Endothelial cell of umbilical vein (primary cell): Measurements from ENCODE around the gene ATP8A1. TPM values are rescaled to one million over a fixed set of nuclear protein-coding genes. Genes with fewer than 3 reads are reported as not detected.

ENCODE experiments used
- BruUV-seq: library from RNA; stranded (reverse); fragments of 400-500 nt; replicated peaks from 2 replicates; lab custom pipeline; 2021; lab: Mats Ljungman, UMichigan
- CTCF ChIA-PET: fragments of 300-600, 350-600 bp; sonication (Branson Sonifier 250); formaldehyde crosslinking; loops from one replicate; lab custom pipeline; 2021; ENCODE audit warnings: antibody characterized with exemption, inconsistent platforms; lab: Charles Lee
- POLR2A ChIA-PET: fragments of 300-600, 350-600 bp; sonication (Branson Sonifier 250); formaldehyde crosslinking; loops from one replicate; lab custom pipeline; 2021; ENCODE audit warnings: antibody characterized with exemption, inconsistent platforms; lab: Charles Lee
- DNase-seq: peaks from one replicate; pipeline ENCODE4 v3.0.0-alpha.2; 2011; ENCODE audit warnings: low read depth, low spot score
- FAIRE-seq: peaks from 2 replicates; lab custom pipeline; 2011; peaks lifted over from hg19 to GRCh38; lab: Jason Lieb, UNC
- H2AFZ ChIP-seq: 2 replicates; pipeline ENCODE4 v1.6.0; 2012; ENCODE audit warnings: low read depth, low read length, control low read depth, inconsistent platforms
- H3K27ac ChIP-seq: 2 replicates; pipeline ENCODE4 v1.5.1; 2011; ENCODE audit warnings: low read depth, mild to moderate bottlenecking, control low read depth, low read length, moderate library complexity; ENCODE audit not compliant: insufficient read depth
- H3K27me3 ChIP-seq, 2 experiments: 2 replicates each; pipeline versions ENCODE4 v1.6.0 to v1.6.1; 2011; ENCODE audit warnings: low read length in 2 of 2, mixed read lengths in 1 of 2; ENCODE audit not compliant: control insufficient read depth in 2 of 2, insufficient read depth in 2 of 2
- H3K36me3 ChIP-seq, 2 experiments: 2 replicates in 1 of 2; 3 replicates in 1 of 2; pipeline ENCODE4 v1.5.1; 2011; ENCODE audit warnings: low read length in 2 of 2, mild to moderate bottlenecking in 1 of 2, moderate library complexity in 1 of 2; ENCODE audit not compliant: control insufficient read depth in 2 of 2, insufficient read depth in 2 of 2; ENCODE audit errors: extremely low read depth in 1 of 2
- H3K4me1 ChIP-seq: 3 replicates; pipeline ENCODE4 v1.5.1; 2011; ENCODE audit warnings: mild to moderate bottlenecking, low read length; ENCODE audit not compliant: control insufficient read depth, insufficient read depth; ENCODE audit errors: extremely low read depth
- H3K4me2 ChIP-seq: 2 replicates; pipeline ENCODE4 v1.6.1; 2011; ENCODE audit warnings: low read length, control low read depth, mixed read lengths; ENCODE audit not compliant: insufficient read depth
- H3K4me3 ChIP-seq, 3 experiments: fragments of 200-600 bp in 1 of 3; sonication (generic), shearing (Covaris generic) in 1 of 3; replicated peaks in 1 of 3; 2 replicates each; pipeline ENCODE4 v1.5.1; 2011 to 2016; ENCODE audit warnings: control low read depth in 3 of 3, low read length in 3 of 3, mild to moderate bottlenecking in 2 of 3, inconsistent platforms in 1 of 3, low read depth in 1 of 3, moderate library complexity in 1 of 3; ENCODE audit not compliant: insufficient read depth in 1 of 3
- H3K79me2 ChIP-seq: 2 replicates; pipeline ENCODE4 v1.6.0; 2012; ENCODE audit warnings: low read length, inconsistent platforms; ENCODE audit not compliant: control insufficient read depth, insufficient read depth
- H3K9ac ChIP-seq: replicated peaks from 2 replicates; pipeline ENCODE3; 2011; ENCODE audit warnings: low read length, control low read depth; ENCODE audit not compliant: insufficient read depth; ENCODE audit errors: extremely low read depth
- H3K9me1 ChIP-seq: replicated peaks from 3 replicates; pipeline ENCODE4 v1.6.0; 2011; ENCODE audit warnings: mild to moderate bottlenecking, low read length; ENCODE audit not compliant: control insufficient read depth, insufficient read depth; ENCODE audit errors: extremely low read depth
- H3K9me3 ChIP-seq: replicated peaks from 2 replicates; pipeline ENCODE4 v1.5.1; 2012; ENCODE audit warnings: low read length, inconsistent platforms; ENCODE audit not compliant: control insufficient read depth, insufficient read depth
- H4K20me1 ChIP-seq: replicated peaks from 2 replicates; pipeline ENCODE3; 2011; ENCODE audit warnings: mild to moderate bottlenecking, low read length; ENCODE audit not compliant: control insufficient read depth, insufficient read depth; ENCODE audit errors: extremely low read depth
- CTCF ChIP-seq, 2 donors: IDR thresholded peaks; 1 replicate in 1 of 2; 2 replicates in 1 of 2; pipeline ENCODE4 v1.5.1; 2011; ENCODE audit warnings: low read length in 2 of 2, mild to moderate bottlenecking in 2 of 2, moderate library complexity in 2 of 2, control low read depth in 1 of 2, inconsistent platforms in 1 of 2, low read depth in 1 of 2; ENCODE audit not compliant: insufficient read depth in 1 of 2; ENCODE audit errors: extremely low read depth in 1 of 2
- EZH2 ChIP-seq: IDR thresholded peaks from 2 replicates; pipeline ENCODE4 v1.6.1; 2012; ENCODE audit warnings: borderline replicate concordance, low read depth, mild to moderate bottlenecking, moderate library complexity, low read length, inconsistent platforms; ENCODE audit not compliant: severe bottlenecking
- FOS ChIP-seq: IDR thresholded peaks from 2 replicates; pipeline ENCODE4 v1.6.1; 2011; ENCODE audit warnings: mild to moderate bottlenecking, low read length, moderate library complexity, borderline replicate concordance; ENCODE audit not compliant: insufficient read depth
- GATA2 ChIP-seq: IDR thresholded peaks from 2 replicates; pipeline ENCODE4 v1.7.0; 2011; ENCODE audit warnings: low read depth, mild to moderate bottlenecking, moderate library complexity, mixed read lengths, low read length; ENCODE audit not compliant: insufficient read length, insufficient read depth
- JUN ChIP-seq: IDR thresholded peaks from 2 replicates; pipeline ENCODE4 v1.6.1; 2011; ENCODE audit warnings: borderline replicate concordance, low read depth; ENCODE audit not compliant: insufficient read length, insufficient read depth
- MYC ChIP-seq: IDR thresholded peaks from one replicate; pipeline ENCODE4 v1.6.1; 2011; ENCODE audit warnings: mild to moderate bottlenecking, low read depth, low read length
- POLR2A ChIP-seq: IDR thresholded peaks from 2 replicates; pipeline ENCODE4 v1.6.1; 2012; ENCODE audit warnings: low read depth, mild to moderate bottlenecking, control low read depth, low read length
- POLR2AphosphoS5 ChIP-seq: IDR thresholded peaks from 2 replicates; pipeline ENCODE4 v1.6.1; 2012; ENCODE audit warnings: low read depth, mild to moderate bottlenecking, control low read depth, low read length, moderate library complexity; ENCODE audit not compliant: insufficient read depth
- dilution Hi-C: fragments of 300-500 bp; cut with MboI; formaldehyde crosslinking; loops from one replicate; pipeline ENCODE4 v1.15.0; 2019; ENCODE audit warnings: low sequenced_read_pairs; ENCODE audit not compliant: extremely low pct_ligation_motif_present
- intact Hi-C: fragments of 100-400 bp; cut with micrococcal nuclease; formaldehyde crosslinking; loops from one replicate; pipeline ENCODE4 v1.10.0; 2022
- polyA plus RNA-seq, 4 experiments: library from polyadenylated mRNA; depleted of rRNA in 3 of 4; stranded (reverse) in 3 of 4; unstranded in 1 of 4; fragments of >200 nt; gene quantifications; 2 replicates each; pipeline versions ENCODE4 v1.2.1 to v1.2.3, GENCODE V29; 2011 to 2012; ENCODE audit warnings: missing spikeins in 1 of 4
- total RNA-seq: library from RNA; stranded (reverse); gene quantifications from 2 replicates; pipeline ENCODE4 v1.2.3, GENCODE V29; 2021
- TF ChIP-seq, protein P1 (sequence below): IDR thresholded peaks from 2 replicates; pipeline ENCODE4 v1.6.1; 2011; ENCODE audit not compliant: insufficient read depth, insufficient read length

Gene ATP8A1
- total and polyA plus RNA-seq, 2 donors (not counting 3 experiments of a cell fraction or from before 2014, with no cell fraction given) = 0.97 to 11.5 TPM

GRCh38 chr4:42612898-42613297 lies 44.0 kb downstream of the ATP8A1 start:
- TF ChIP-seq GATA2 (no peak), FOS (no peak), POLR2A (no peak), JUN (no peak), EZH2 (no peak), CTCF (IDR thresholded peaks at IDR 0.05; ENCODE audit: extremely low read depth in 1 of 2, insufficient read depth in 1 of 2, low read depth in 1 of 2, low read length in 2 of 2) (no peak), MYC (no peak), POLR2AphosphoS5 (no peak)
- TF ChIP-seq, protein P1, sequence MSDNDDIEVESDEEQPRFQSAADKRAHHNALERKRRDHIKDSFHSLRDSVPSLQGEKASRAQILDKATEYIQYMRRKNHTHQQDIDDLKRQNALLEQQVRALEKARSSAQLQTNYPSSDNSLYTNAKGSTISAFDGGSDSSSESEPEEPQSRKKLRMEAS = no peak
- ChIA-PET POLR2A (no interaction called here), CTCF (no interaction called here)
- H3K27me3 ChIP-seq = no peaks in the 10 kb centered on the region
- DNase-seq (no peak), FAIRE-seq (no peak)
- no peak overlapping the region for H3K4me2 ChIP-seq
- H3K27ac ChIP-seq = no peak overlapping the region
- no TSS peak for BruUV-seq
- H3K9ac ChIP-seq = no peak overlapping the region
- dilution Hi-C loops = no loop called here
- H3K9me1 ChIP-seq = no peaks in the 10 kb centered on the region
- no peak overlapping the region for H3K4me3 ChIP-seq
- H3K9me3 ChIP-seq = no peaks in the 10 kb centered on the region
- intact Hi-C loops = no loop called here
- no peaks in the 10 kb centered on the region for H4K20me1 ChIP-seq
- no peaks in the 10 kb centered on the region for H3K79me2 ChIP-seq
- no peaks in the 10 kb centered on the region for H3K4me1 ChIP-seq
- H3K36me3 ChIP-seq = no peaks in the 10 kb centered on the region
- H2AFZ ChIP-seq = no peak overlapping the region
